Measurements from ENCODE around the gene MDM1.

DNA sequence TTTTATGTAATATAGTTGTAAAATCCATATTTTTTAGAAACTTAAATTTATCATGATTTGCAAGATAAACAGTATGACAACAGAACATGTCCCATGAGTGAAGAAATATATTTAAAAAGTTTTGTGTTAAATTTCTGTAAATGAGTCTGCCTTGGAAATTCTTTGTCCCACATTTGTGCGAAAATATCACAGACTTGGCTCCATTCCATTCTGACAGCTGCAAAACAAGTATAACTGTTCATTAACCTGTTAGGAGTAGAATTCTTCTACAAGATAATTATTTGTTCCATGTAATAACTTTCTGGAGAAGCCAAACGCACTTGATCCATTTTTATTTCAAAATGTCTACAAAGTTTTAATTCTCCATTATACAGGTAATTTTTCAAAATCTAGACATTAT, 37.9 kb downstream of the MDM1 start:
- TF ChIP-seq CTCF (IDR thresholded peaks at IDR 0.05) (no peak), POLR2A (IDR thresholded peaks at IDR 0.05) (no peak)

Measured in heart left ventricle (tissue), 13 donors.